Astrocyte (in vitro differentiated cells and primary cell): ENCODE results near the gene BOLA2B. TPM values are rescaled to one million over a fixed set of nuclear protein-coding genes. Genes with fewer than 3 reads are reported as not detected.

Experiments used
- DNase-seq: peaks from one replicate; pipeline ENCODE4 v3.0.0-alpha.2; 2010; ENCODE audit warnings: low read depth
- FAIRE-seq: peaks from 2 replicates; lab custom pipeline; 2011; peaks lifted over from hg19 to GRCh38; lab: Jason Lieb, UNC
- H2AFZ ChIP-seq: 2 replicates; pipeline ENCODE4 v1.6.0; 2012; ENCODE audit warnings: low read depth, low read length, inconsistent platforms
- H3K27ac ChIP-seq: 2 replicates; pipeline ENCODE4 v1.5.1; 2011; ENCODE audit warnings: low read depth, low read length, inconsistent platforms
- H3K27me3 ChIP-seq: 2 replicates; pipeline ENCODE4 v1.6.0; 2011; ENCODE audit warnings: low read length, inconsistent platforms; ENCODE audit not compliant: insufficient read depth
- H3K36me3 ChIP-seq: 2 replicates; pipeline ENCODE4 v1.5.1; 2011; ENCODE audit warnings: low read length, inconsistent platforms; ENCODE audit not compliant: insufficient read depth
- H3K4me1 ChIP-seq: 2 replicates; pipeline ENCODE4 v1.5.1; 2011; ENCODE audit warnings: low read length, inconsistent platforms; ENCODE audit not compliant: insufficient read depth
- H3K4me2 ChIP-seq: 2 replicates; pipeline ENCODE4 v1.6.0; 2012; ENCODE audit warnings: low read length, inconsistent platforms
- H3K4me3 ChIP-seq: 2 replicates; pipeline ENCODE4 v1.5.1; 2011; ENCODE audit warnings: low read depth, mild to moderate bottlenecking, low read length, inconsistent platforms; ENCODE audit not compliant: insufficient read depth
- H3K79me2 ChIP-seq: 2 replicates; pipeline ENCODE4 v1.6.0; 2012; ENCODE audit warnings: mild to moderate bottlenecking, low read length, inconsistent platforms; ENCODE audit not compliant: insufficient read depth
- H3K9ac ChIP-seq: 2 replicates; pipeline ENCODE4 v1.6.0; 2012; ENCODE audit warnings: mild to moderate bottlenecking, low read length, inconsistent platforms
- H3K9me3 ChIP-seq: 2 replicates; pipeline ENCODE4 v1.5.1; 2012; ENCODE audit warnings: low read depth, mild to moderate bottlenecking, low read length, inconsistent platforms; ENCODE audit not compliant: insufficient read depth
- H4K20me1 ChIP-seq: 2 replicates; pipeline ENCODE4 v1.6.0; 2012; ENCODE audit warnings: low read length, inconsistent platforms; ENCODE audit not compliant: insufficient read depth
- H3K27ac Mint-ChIP-seq: one replicate; pipeline ENCODE4 v1.8.0; 2021; ENCODE audit warnings: mild to moderate bottlenecking, mixed read lengths; ENCODE audit not compliant: unreplicated experiment
- H3K27me3 Mint-ChIP-seq: one replicate; pipeline ENCODE4 v1.8.0; 2021; ENCODE audit warnings: low read depth, mixed read lengths; ENCODE audit not compliant: unreplicated experiment
- H3K36me3 Mint-ChIP-seq: one replicate; pipeline ENCODE4 v1.8.0; 2021; ENCODE audit warnings: low read depth, mixed read lengths; ENCODE audit not compliant: unreplicated experiment
- H3K4me1 Mint-ChIP-seq: one replicate; pipeline ENCODE4 v1.8.0; 2021; ENCODE audit warnings: low read depth, mixed read lengths; ENCODE audit not compliant: unreplicated experiment
- H3K4me3 Mint-ChIP-seq: one replicate; pipeline ENCODE4 v1.8.0; 2021; ENCODE audit warnings: mild to moderate bottlenecking, moderate library complexity, mixed read lengths; ENCODE audit not compliant: unreplicated experiment
- H3K9me3 Mint-ChIP-seq: one replicate; pipeline ENCODE4 v1.8.0; 2021; ENCODE audit warnings: mild to moderate bottlenecking, mixed read lengths; ENCODE audit not compliant: unreplicated experiment
- EZH2 ChIP-seq: IDR thresholded peaks from 2 replicates; pipeline ENCODE4 v1.6.1; 2012; ENCODE audit warnings: mild to moderate bottlenecking, low read length, inconsistent platforms; ENCODE audit not compliant: insufficient read depth
- total RNA-seq: library from RNA; stranded (reverse); gene quantifications from 2 replicates; pipeline ENCODE4 v1.2.1, GENCODE V29; 2021
- TF ChIP-seq, protein P1 (sequence below): IDR thresholded peaks from 2 replicates; pipeline ENCODE4 v1.5.1; 2011; ENCODE audit warnings: low read depth, mild to moderate bottlenecking, inconsistent platforms, low read length, moderate library complexity; ENCODE audit not compliant: insufficient read depth

BOLA2B gene
- total RNA-seq, 1 donor from 2014 or later: 125 TPM

DNA sequence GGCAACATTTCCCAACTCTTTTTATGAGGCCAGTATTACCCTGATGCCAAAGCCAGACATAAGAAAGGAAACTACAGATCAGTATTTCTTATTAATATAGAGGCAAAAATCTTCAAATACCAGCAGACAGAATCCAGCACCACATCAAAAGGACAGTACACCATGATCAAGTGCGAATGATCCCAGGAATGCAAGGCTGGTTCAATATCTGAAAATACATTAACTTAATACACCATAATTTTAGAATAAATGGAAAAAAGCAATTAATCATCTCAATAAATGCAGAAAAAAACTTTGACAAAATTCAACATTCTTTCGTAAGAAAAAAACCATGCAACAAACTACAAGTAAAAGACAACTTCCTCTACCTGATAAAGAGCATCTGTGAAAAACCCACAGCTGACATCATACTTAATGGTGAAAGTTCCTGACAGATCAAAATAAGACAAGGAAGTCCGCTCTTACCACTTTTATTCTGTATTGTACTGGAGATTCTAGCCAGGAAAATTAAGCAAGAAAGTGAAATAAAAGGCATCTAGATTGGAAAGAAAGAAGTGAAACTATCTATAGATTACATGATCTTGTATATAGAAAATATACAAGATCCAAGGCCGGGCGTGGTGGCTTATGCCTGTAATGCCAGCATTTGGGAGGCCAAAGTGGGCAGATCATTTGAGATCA lies 44.1 kb downstream of the BOLA2B start:
- no peaks in the 10 kb centered on the region for H3K4me1 ChIP-seq
- H3K9ac ChIP-seq: no peak overlapping the region
- H3K79me2 ChIP-seq: no peaks in the 10 kb centered on the region
- no peak overlapping the region for H3K27ac ChIP-seq
- H3K36me3 Mint-ChIP-seq: no peaks in the 10 kb centered on the region
- no peak overlapping the region for H3K4me2 ChIP-seq
- no peak for DNase-seq
- no peaks in the 10 kb centered on the region for H4K20me1 ChIP-seq
- H3K4me3 Mint-ChIP-seq: no peak overlapping the region
- H3K9me3 Mint-ChIP-seq: peaks cover 20% of the 10 kb centered on the region
- no peaks in the 10 kb centered on the region for H3K4me1 Mint-ChIP-seq
- no peak for TF ChIP-seq EZH2
- TF ChIP-seq, protein P1, sequence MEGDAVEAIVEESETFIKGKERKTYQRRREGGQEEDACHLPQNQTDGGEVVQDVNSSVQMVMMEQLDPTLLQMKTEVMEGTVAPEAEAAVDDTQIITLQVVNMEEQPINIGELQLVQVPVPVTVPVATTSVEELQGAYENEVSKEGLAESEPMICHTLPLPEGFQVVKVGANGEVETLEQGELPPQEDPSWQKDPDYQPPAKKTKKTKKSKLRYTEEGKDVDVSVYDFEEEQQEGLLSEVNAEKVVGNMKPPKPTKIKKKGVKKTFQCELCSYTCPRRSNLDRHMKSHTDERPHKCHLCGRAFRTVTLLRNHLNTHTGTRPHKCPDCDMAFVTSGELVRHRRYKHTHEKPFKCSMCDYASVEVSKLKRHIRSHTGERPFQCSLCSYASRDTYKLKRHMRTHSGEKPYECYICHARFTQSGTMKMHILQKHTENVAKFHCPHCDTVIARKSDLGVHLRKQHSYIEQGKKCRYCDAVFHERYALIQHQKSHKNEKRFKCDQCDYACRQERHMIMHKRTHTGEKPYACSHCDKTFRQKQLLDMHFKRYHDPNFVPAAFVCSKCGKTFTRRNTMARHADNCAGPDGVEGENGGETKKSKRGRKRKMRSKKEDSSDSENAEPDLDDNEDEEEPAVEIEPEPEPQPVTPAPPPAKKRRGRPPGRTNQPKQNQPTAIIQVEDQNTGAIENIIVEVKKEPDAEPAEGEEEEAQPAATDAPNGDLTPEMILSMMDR: no peak
- H3K27me3 Mint-ChIP-seq: no peaks in the 10 kb centered on the region
- no peak overlapping the region for H3K4me3 ChIP-seq
- FAIRE-seq: no peak
- no peak overlapping the region for H2AFZ ChIP-seq
- H3K36me3 ChIP-seq: no peaks in the 10 kb centered on the region
- peaks cover 2% of the 10 kb centered on the region for H3K9me3 ChIP-seq
- no peak overlapping the region for H3K27ac Mint-ChIP-seq
- H3K27me3 ChIP-seq: no peaks in the 10 kb centered on the region

DNA sequence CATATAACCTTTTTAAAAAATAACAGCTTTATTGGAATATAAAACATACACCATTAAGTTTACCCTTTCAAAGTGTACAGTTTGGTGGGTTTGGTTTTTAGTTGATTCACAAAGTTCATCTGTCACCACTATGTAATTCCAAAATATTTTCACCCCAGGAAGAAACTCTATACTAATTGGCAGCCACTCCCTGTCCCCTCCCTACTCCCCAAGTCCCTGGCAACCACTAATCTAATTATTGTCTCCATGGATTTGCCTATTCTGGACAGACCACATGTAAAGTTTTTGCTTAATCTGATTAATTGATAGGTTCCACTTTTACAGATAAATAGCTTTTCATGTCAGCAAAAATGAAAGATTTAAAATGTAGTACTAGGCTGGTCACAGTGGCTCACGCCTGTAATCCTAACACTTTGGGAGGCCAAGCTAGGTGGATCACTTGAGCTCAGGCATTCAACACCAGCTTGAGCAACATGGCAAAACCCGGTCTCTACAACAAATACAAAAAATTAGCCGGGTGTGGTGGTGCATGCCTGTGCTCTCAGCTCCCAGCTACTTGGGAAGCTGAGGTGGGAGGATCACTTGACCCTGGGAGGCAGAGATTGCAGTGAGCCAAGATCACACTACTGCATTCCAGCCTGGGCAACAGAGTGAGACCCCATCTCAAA lies 45.5 kb downstream of the BOLA2B start:
- no peak for FAIRE-seq
- Histone ChIP-seq H3K4me1 (no peaks in the 10 kb centered on the region), H3K27me3 (no peaks in the 10 kb centered on the region), H3K9ac (no peak overlapping the region), H3K4me3 (no peak overlapping the region), H3K4me2 (no peak overlapping the region), H3K36me3 (no peaks in the 10 kb centered on the region), H3K79me2 (no peaks in the 10 kb centered on the region), H3K27ac (no peak overlapping the region), H3K9me3 (peaks cover 2% of the 10 kb centered on the region), H2AFZ (no peak overlapping the region), H4K20me1 (no peaks in the 10 kb centered on the region)
- Mint-ChIP-seq H3K27ac (no peak overlapping the region), H3K4me1 (no peaks in the 10 kb centered on the region), H3K9me3 (peaks cover 17% of the 10 kb centered on the region), H3K27me3 (no peaks in the 10 kb centered on the region), H3K4me3 (no peak overlapping the region), H3K36me3 (no peaks in the 10 kb centered on the region)
- no peak for DNase-seq
- TF ChIP-seq, protein P1: no peak

DNA sequence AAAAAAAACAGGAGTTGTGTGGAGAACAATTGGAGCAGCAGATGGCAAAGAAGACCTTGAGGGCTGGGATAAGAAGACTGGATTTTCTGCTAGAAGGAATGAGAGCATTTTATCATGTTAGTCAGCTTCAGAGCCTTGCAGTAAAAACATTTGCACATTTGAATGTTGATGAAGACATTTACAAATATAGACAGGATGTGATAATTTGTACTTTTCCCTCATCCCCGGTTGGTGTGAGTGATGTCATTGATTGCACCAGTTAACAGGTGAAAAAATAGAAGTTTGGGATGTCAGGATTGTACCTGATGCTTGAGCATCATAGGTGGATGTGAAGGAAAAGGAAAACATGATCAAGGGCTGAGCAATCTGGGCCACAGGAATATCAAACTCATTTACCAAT lies 47.8 kb downstream of the BOLA2B start:
- H3K27me3 ChIP-seq: no peaks in the 10 kb centered on the region

More for the DNA sequence above, 47.8 kb downstream of the BOLA2B start:
- Mint-ChIP-seq H3K27ac (no peak overlapping the region), H3K4me1 (no peaks in the 10 kb centered on the region), H3K27me3 (no peaks in the 10 kb centered on the region), H3K4me3 (no peak overlapping the region), H3K9me3 (peaks cover 12% of the 10 kb centered on the region), H3K36me3 (no peaks in the 10 kb centered on the region)
- Histone ChIP-seq H3K4me2 (no peak overlapping the region), H3K36me3 (no peaks in the 10 kb centered on the region), H3K27ac (no peak overlapping the region), H3K9ac (no peak overlapping the region), H3K4me3 (no peak overlapping the region), H3K9me3 (peaks cover 2% of the 10 kb centered on the region), H3K4me1 (no peaks in the 10 kb centered on the region), H4K20me1 (no peaks in the 10 kb centered on the region), H3K79me2 (no peaks in the 10 kb centered on the region), H2AFZ (no peak overlapping the region)
- FAIRE-seq: no peak
- no peak for TF ChIP-seq EZH2
- no peak for DNase-seq
